Fibroblast of the aortic adventitia (primary cell): ENCODE measurements around the gene BAIAP2L2. TPM values are rescaled to one million over a fixed set of nuclear protein-coding genes. Genes with fewer than 3 reads are reported as not detected.

Experiments used
- DNase-seq: peaks from one replicate; pipeline ENCODE4 v3.0.0-alpha.2; 2010; ENCODE audit warnings: low read depth
- H3K4me3 ChIP-seq: 2 replicates; pipeline ENCODE4 v1.5.1; 2011; ENCODE audit warnings: low read depth, mild to moderate bottlenecking, control low read depth, low read length, moderate library complexity
- CTCF ChIP-seq: IDR thresholded peaks from 2 replicates; pipeline ENCODE4 v1.5.1; 2011; ENCODE audit warnings: mild to moderate bottlenecking, low read length, control low read depth, inconsistent platforms; ENCODE audit not compliant: insufficient read depth
- total RNA-seq: library from RNA; depleted of rRNA; stranded (reverse); fragments of >200 nt; gene quantifications from 2 replicates; pipeline ENCODE4 v1.2.3, GENCODE V29; 2012; ENCODE audit warnings: low replicate concordance

Gene BAIAP2L2
- total RNA-seq, 1 donor = 6.0 TPM

- H3K4me3 ChIP-seq = no peak overlapping the region
- DNase-seq = peak; percentile 87
- TF ChIP-seq CTCF = no peak
These were observed 24.7 kb upstream of the BAIAP2L2 start for GRCh38 chr22:38135133-38135706.

- no peak overlapping the region for H3K4me3 ChIP-seq
- no peak for TF ChIP-seq CTCF
- no peak for DNase-seq
These were observed 22.8 kb upstream of the BAIAP2L2 start for GRCh38 chr22:38133331-38133730.

GRCh38 chr22:38132794-38133193 lies 22.3 kb upstream of the BAIAP2L2 start:
- TF ChIP-seq CTCF = no peak
- no peak for DNase-seq
- no peak overlapping the region for H3K4me3 ChIP-seq

GRCh38 chr22:38132136-38132535 lies 21.7 kb upstream of the BAIAP2L2 start:
- DNase-seq = no peak
- no peak overlapping the region for H3K4me3 ChIP-seq
- no peak for TF ChIP-seq CTCF

- no peak for TF ChIP-seq CTCF
- H3K4me3 ChIP-seq = no peak overlapping the region
- peak; percentile 33 for DNase-seq
These were observed 20.9 kb upstream of the BAIAP2L2 start for GRCh38 chr22:38131399-38131798.

GRCh38 chr22:38129856-38130255 lies 19.4 kb upstream of the BAIAP2L2 start:
- no peak for DNase-seq
- TF ChIP-seq CTCF = no peak
- H3K4me3 ChIP-seq = no peak overlapping the region

GRCh38 chr22:38129021-38129420 lies 18.5 kb upstream of the BAIAP2L2 start:
- no peak for TF ChIP-seq CTCF
- DNase-seq = no peak
- H3K4me3 ChIP-seq = no peak overlapping the region
